SK-N-MC (cell line): ENCODE results near the gene UBE2O.

Experiments used
- EZH2 ChIP-seq: fragments of 200-600 bp; sonication (generic); IDR thresholded peaks from one replicate; pipeline ENCODE4 v1.6.1; 2017; ENCODE audit warnings: antibody characterized with exemption
- FOXP2 ChIP-seq: optimal IDR thresholded peaks from 2 replicates; pipeline ENCODE3; 2011; ENCODE audit warnings: mild to moderate bottlenecking, moderate library complexity; ENCODE audit not compliant: insufficient read depth; ENCODE audit errors: extremely low read length, control extremely low read depth
- POLR2AphosphoS5 ChIP-seq: IDR thresholded peaks from 2 replicates; pipeline ENCODE4 v1.6.1; 2012; ENCODE audit warnings: mild to moderate bottlenecking, low read depth, low read length, borderline replicate concordance

GRCh38 chr17:76414334-76415295 is 38.3 kb downstream of the UBE2O start:
- TF ChIP-seq EZH2 (no peak), FOXP2 (no peak), POLR2AphosphoS5 (no peak)
